ENCODE measurements around the gene BCAT1.

Gene BCAT1

DNA sequence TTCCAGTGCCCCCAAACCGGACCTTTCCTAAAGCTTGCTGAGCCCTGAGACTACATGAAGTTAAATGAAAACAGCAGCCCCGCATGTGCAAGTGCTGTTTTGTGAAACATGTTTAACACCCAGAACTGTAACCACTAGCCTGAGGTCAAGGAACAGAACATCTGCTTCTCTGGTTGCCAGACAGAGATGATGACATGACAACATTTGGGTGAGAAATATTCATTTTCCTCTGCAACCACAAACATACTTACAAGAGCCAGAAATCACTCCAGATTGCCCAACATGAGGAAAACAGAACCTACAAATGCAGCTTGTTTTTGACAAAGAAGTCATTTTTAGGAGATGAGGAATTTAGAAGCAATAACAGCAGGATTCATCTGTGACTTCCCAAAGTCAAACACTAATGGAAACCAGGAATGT lies 110.4 kb downstream of the BCAT1 start:
- Histone ChIP-seq H3K4me2 (ENCODE audit: low read depth, low read length, poor library complexity, severe bottlenecking) (no peak overlapping the region), H2AFZ (ENCODE audit: low read depth, low read length, severe bottlenecking) (no peak overlapping the region)

GRCh38 chr12:24835377-24835776 lies 113.5 kb downstream of the BCAT1 start:
- H3K9me3 ChIP-seq (ENCODE audit: insufficient read depth, low read length): no peaks in the 10 kb centered on the region
- no peak overlapping the region for H3K4me2 ChIP-seq (ENCODE audit: low read depth, low read length, poor library complexity, severe bottlenecking)
- no peaks in the 10 kb centered on the region; the same call in 1 of the 2 replicates for H3F3A ChIP-seq (ENCODE audit: insufficient read depth)
- TF ChIP-seq, protein P1, sequence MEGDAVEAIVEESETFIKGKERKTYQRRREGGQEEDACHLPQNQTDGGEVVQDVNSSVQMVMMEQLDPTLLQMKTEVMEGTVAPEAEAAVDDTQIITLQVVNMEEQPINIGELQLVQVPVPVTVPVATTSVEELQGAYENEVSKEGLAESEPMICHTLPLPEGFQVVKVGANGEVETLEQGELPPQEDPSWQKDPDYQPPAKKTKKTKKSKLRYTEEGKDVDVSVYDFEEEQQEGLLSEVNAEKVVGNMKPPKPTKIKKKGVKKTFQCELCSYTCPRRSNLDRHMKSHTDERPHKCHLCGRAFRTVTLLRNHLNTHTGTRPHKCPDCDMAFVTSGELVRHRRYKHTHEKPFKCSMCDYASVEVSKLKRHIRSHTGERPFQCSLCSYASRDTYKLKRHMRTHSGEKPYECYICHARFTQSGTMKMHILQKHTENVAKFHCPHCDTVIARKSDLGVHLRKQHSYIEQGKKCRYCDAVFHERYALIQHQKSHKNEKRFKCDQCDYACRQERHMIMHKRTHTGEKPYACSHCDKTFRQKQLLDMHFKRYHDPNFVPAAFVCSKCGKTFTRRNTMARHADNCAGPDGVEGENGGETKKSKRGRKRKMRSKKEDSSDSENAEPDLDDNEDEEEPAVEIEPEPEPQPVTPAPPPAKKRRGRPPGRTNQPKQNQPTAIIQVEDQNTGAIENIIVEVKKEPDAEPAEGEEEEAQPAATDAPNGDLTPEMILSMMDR (IDR thresholded peaks at IDR 0.05; ENCODE audit: insufficient read depth, low read length, poor library complexity, severe bottlenecking): no peak
- TF ChIP-seq EZH2phosphoT487 (conservative IDR thresholded peaks at IDR 0.05; ENCODE audit: low read length): no peak
- H4K20me1 ChIP-seq (ENCODE audit: low read depth, low read length): no peaks in the 10 kb centered on the region
- no peaks in the 10 kb centered on the region for H3K9me2 ChIP-seq (replicated peaks; ENCODE audit: insufficient read depth, low read length)
- no peaks in the 10 kb centered on the region for H3K79me2 ChIP-seq (ENCODE audit: insufficient read depth, low read length)
- H3K27ac ChIP-seq (ENCODE audit: low read depth, low read length): no peak overlapping the region
- no peak overlapping the region for H3K9ac ChIP-seq (ENCODE audit: low read length)
- no peak overlapping the region for H3K4me3 ChIP-seq (ENCODE audit: insufficient read depth, low read length, poor library complexity, severe bottlenecking)
- no peaks in the 10 kb centered on the region for H3K27me3 ChIP-seq (ENCODE audit: low read length)
- H2AFZ ChIP-seq (ENCODE audit: low read depth, low read length, severe bottlenecking): no peak overlapping the region
- peaks cover 4% of the 10 kb centered on the region for H3K36me3 ChIP-seq (ENCODE audit: low read length)

More for the DNA sequence above, 110.4 kb downstream of the BCAT1 start:
- no peaks in the 10 kb centered on the region for H3K9me3 ChIP-seq (ENCODE audit: insufficient read depth, low read length)
- H3K79me2 ChIP-seq (ENCODE audit: insufficient read depth, low read length): no peaks in the 10 kb centered on the region
- no peaks in the 10 kb centered on the region for H3K9me2 ChIP-seq (replicated peaks; ENCODE audit: insufficient read depth, low read length)
- H3K27me3 ChIP-seq (ENCODE audit: low read length): no peaks in the 10 kb centered on the region
- no peaks in the 10 kb centered on the region; the same call in 1 of the 2 replicates for H3F3A ChIP-seq (ENCODE audit: insufficient read depth)
- H3K4me3 ChIP-seq (ENCODE audit: insufficient read depth, low read length, poor library complexity, severe bottlenecking): no peak overlapping the region
- H3K9ac ChIP-seq (ENCODE audit: low read length): no peak overlapping the region
- H3K27ac ChIP-seq (ENCODE audit: low read depth, low read length): no peak overlapping the region
- TF ChIP-seq, protein P1 (IDR thresholded peaks at IDR 0.05; ENCODE audit: insufficient read depth, low read length, poor library complexity, severe bottlenecking): no peak
- no peak for TF ChIP-seq EZH2phosphoT487 (conservative IDR thresholded peaks at IDR 0.05; ENCODE audit: low read length)
- peaks cover 4% of the 10 kb centered on the region for H3K36me3 ChIP-seq (ENCODE audit: low read length)
- H4K20me1 ChIP-seq (ENCODE audit: low read depth, low read length): no peaks in the 10 kb centered on the region

GRCh38 chr12:24833513-24833912 lies 115.4 kb downstream of the BCAT1 start:
- Histone ChIP-seq H3F3A (ENCODE audit: insufficient read depth) (no peaks in the 10 kb centered on the region), H3K36me3 (ENCODE audit: low read length) (peaks cover 7% of the 10 kb centered on the region), H3K4me3 (ENCODE audit: insufficient read depth, low read length, poor library complexity, severe bottlenecking) (no peak overlapping the region), H3K79me2 (ENCODE audit: insufficient read depth, low read length) (no peaks in the 10 kb centered on the region), H3K9me3 (ENCODE audit: insufficient read depth, low read length) (no peaks in the 10 kb centered on the region), H3K4me2 (ENCODE audit: low read depth, low read length, poor library complexity, severe bottlenecking) (no peak overlapping the region), H2AFZ (ENCODE audit: low read depth, low read length, severe bottlenecking) (no peak overlapping the region), H3K27ac (ENCODE audit: low read depth, low read length) (no peak overlapping the region), H3K9me2 (replicated peaks; ENCODE audit: insufficient read depth, low read length) (no peaks in the 10 kb centered on the region), H3K9ac (ENCODE audit: low read length) (no peak overlapping the region), H4K20me1 (ENCODE audit: low read depth, low read length) (no peaks in the 10 kb centered on the region), H3K27me3 (ENCODE audit: low read length) (no peaks in the 10 kb centered on the region)
- no peak for TF ChIP-seq EZH2phosphoT487 (conservative IDR thresholded peaks at IDR 0.05; ENCODE audit: low read length)
- TF ChIP-seq, protein P1 (IDR thresholded peaks at IDR 0.05; ENCODE audit: insufficient read depth, low read length, poor library complexity, severe bottlenecking): no peak

Data from SU-DHL-6 (cell line).